KMS-11 (cell line): ENCODE data around the gene MAGED4B.
"Not testable (repeated sequence)": the region's sequence is repeated elsewhere in the genome, so short reads cannot be mapped to it uniquely, and the experiment has no call there.

Experiments used
- H2AFZ ChIP-seq: fragments of 200-600 bp; sonication (generic); 2 replicates; pipeline ENCODE4 v1.6.1; 2016; ENCODE audit warnings: antibody characterized with exemption, mixed run types, low read depth
- H3K27ac ChIP-seq: fragments of 200-600 bp; sonication (generic); 2 replicates; pipeline ENCODE4 v1.6.1; 2016; ENCODE audit warnings: mild to moderate bottlenecking, mixed run types
- H3K27me3 ChIP-seq: fragments of 200-600 bp; sonication (generic); 2 replicates; pipeline ENCODE4 v1.6.1; 2017; ENCODE audit warnings: mild to moderate bottlenecking, low read depth, mixed run types, moderate library complexity; ENCODE audit not compliant: insufficient read depth
- H3K36me3 ChIP-seq: fragments of 200-600 bp; sonication (generic); 2 replicates; pipeline ENCODE4 v1.6.1; 2017; ENCODE audit warnings: mild to moderate bottlenecking, mixed run types; ENCODE audit not compliant: insufficient read depth
- H3K4me1 ChIP-seq: fragments of 200-600 bp; sonication (generic); 2 replicates; pipeline ENCODE4 v1.6.1; 2016; ENCODE audit warnings: mild to moderate bottlenecking, low read depth, mixed run types; ENCODE audit not compliant: poor library complexity, severe bottlenecking
- H3K4me2 ChIP-seq: fragments of 200-600 bp; sonication (generic); 2 replicates; pipeline ENCODE4 v1.7.0; 2016; ENCODE audit warnings: mild to moderate bottlenecking, mixed run types
- H3K4me3 ChIP-seq: fragments of 200-600 bp; sonication (generic); IDR thresholded peaks from 2 replicates; pipeline ENCODE4 v1.6.1; 2017; ENCODE audit warnings: low read depth, low read length, mixed read lengths; ENCODE audit not compliant: insufficient read depth
- H3K79me2 ChIP-seq: fragments of 200-600 bp; sonication (generic); 2 replicates; pipeline ENCODE4 v1.6.1; 2016; ENCODE audit warnings: low read depth, mixed run types; ENCODE audit not compliant: insufficient read depth
- H3K9ac ChIP-seq: fragments of 200-600 bp; sonication (generic); 2 replicates; pipeline ENCODE4 v1.6.1; 2016; ENCODE audit warnings: mild to moderate bottlenecking, mixed run types
- H4K20me1 ChIP-seq: fragments of 200-600 bp; sonication (generic); 2 replicates; pipeline ENCODE4 v1.6.1; 2016; ENCODE audit warnings: mild to moderate bottlenecking, mixed run types; ENCODE audit not compliant: insufficient read depth
- CTCF ChIP-seq: fragments of 200-600 bp; sonication (generic); conservative IDR thresholded peaks from 2 replicates; pipeline ENCODE4 v1.6.1; 2017; ENCODE audit warnings: low read depth, mild to moderate bottlenecking, antibody characterized with exemption, low read length, moderate library complexity, mixed read lengths

Gene MAGED4B

GRCh38 chrX:52068666-52069640 lies at the start of gene MAGED4B:
TSS of gene MAGED4B (minus strand) at chrX:52069183. CDS start at chrX:52068172, 1,011 bp downstream.
- not testable (repeated sequence) for H3K4me1 ChIP-seq, H4K20me1 ChIP-seq, H3K4me2 ChIP-seq, H3K27me3 ChIP-seq, H3K27ac ChIP-seq, H3K4me3 ChIP-seq, H3K36me3 ChIP-seq, H2AFZ ChIP-seq, H3K79me2 ChIP-seq, H3K9ac ChIP-seq

GRCh38 chrX:52118262-52118661 lies 49.3 kb upstream of the MAGED4B start:
- Histone ChIP-seq H3K79me2 (no peaks in the 10 kb centered on the region), H3K36me3 (no peaks in the 10 kb centered on the region), H3K4me1 (peaks cover 9% of the 10 kb centered on the region), H3K27me3 (no peaks in the 10 kb centered on the region), H3K27ac (no peak overlapping the region), H3K4me3 (no peak overlapping the region), H4K20me1 (no peaks in the 10 kb centered on the region), H3K9ac (no peak overlapping the region), H3K4me2 (no peak overlapping the region), H2AFZ (no peak overlapping the region)
- no peak for TF ChIP-seq CTCF

GRCh38 chrX:52082578-52082977 lies 13.6 kb upstream of the MAGED4B start:
- no peaks in the 10 kb centered on the region for H3K27me3 ChIP-seq
- H3K4me1 ChIP-seq, result no peaks in the 10 kb centered on the region
- no peaks in the 10 kb centered on the region for H4K20me1 ChIP-seq
- no peak overlapping the region for H3K27ac ChIP-seq
- no peaks in the 10 kb centered on the region for H3K36me3 ChIP-seq
- no peak overlapping the region for H3K4me3 ChIP-seq
- H3K79me2 ChIP-seq, result no peaks in the 10 kb centered on the region
- no peak overlapping the region for H2AFZ ChIP-seq
- H3K9ac ChIP-seq, result no peak overlapping the region
- H3K4me2 ChIP-seq, result no peak overlapping the region
- no peak for TF ChIP-seq CTCF

- Histone ChIP-seq H3K4me3 (no peak overlapping the region), H3K27me3 (no peaks in the 10 kb centered on the region), H4K20me1 (no peaks in the 10 kb centered on the region), H3K79me2 (no peaks in the 10 kb centered on the region), H3K9ac (no peak overlapping the region), H3K36me3 (no peaks in the 10 kb centered on the region), H3K27ac (no peak overlapping the region), H3K4me2 (no peak overlapping the region), H3K4me1 (no peaks in the 10 kb centered on the region), H2AFZ (no peak overlapping the region)
- TF ChIP-seq CTCF, result no peak
Measured at GRCh38 chrX:52078131-52078530, 9.1 kb upstream of the MAGED4B start.

- not testable (repeated sequence) for H4K20me1 ChIP-seq, H3K79me2 ChIP-seq, H3K36me3 ChIP-seq, H3K27me3 ChIP-seq, H2AFZ ChIP-seq, H3K4me1 ChIP-seq, H3K27ac ChIP-seq, H3K9ac ChIP-seq, H3K4me3 ChIP-seq, H3K4me2 ChIP-seq
Measured at GRCh38 chrX:52042288-52042687, 26.7 kb downstream of the MAGED4B start.
